Endothelial cell of umbilical vein (primary cell): ENCODE measurements around the gene MAP2K4. TPM values are rescaled to one million over a fixed set of nuclear protein-coding genes. Genes with fewer than 3 reads are reported as not detected.

Experiments used
- BruUV-seq: library from RNA; stranded (reverse); fragments of 400-500 nt; replicated peaks from 2 replicates; lab custom pipeline; 2021; lab: Mats Ljungman, UMichigan
- CTCF ChIA-PET: fragments of 300-600, 350-600 bp; sonication (Branson Sonifier 250); formaldehyde crosslinking; loops from one replicate; lab custom pipeline; 2021; ENCODE audit warnings: antibody characterized with exemption, inconsistent platforms; lab: Charles Lee
- POLR2A ChIA-PET: fragments of 300-600, 350-600 bp; sonication (Branson Sonifier 250); formaldehyde crosslinking; loops from one replicate; lab custom pipeline; 2021; ENCODE audit warnings: antibody characterized with exemption, inconsistent platforms; lab: Charles Lee
- DNase-seq: peaks from one replicate; pipeline ENCODE4 v3.0.0-alpha.2; 2011; ENCODE audit warnings: low read depth, low spot score
- FAIRE-seq: peaks from 2 replicates; lab custom pipeline; 2011; peaks lifted over from hg19 to GRCh38; lab: Jason Lieb, UNC
- H2AFZ ChIP-seq: 2 replicates; pipeline ENCODE4 v1.6.0; 2012; ENCODE audit warnings: low read depth, low read length, control low read depth, inconsistent platforms
- H3K27ac ChIP-seq: 2 replicates; pipeline ENCODE4 v1.5.1; 2011; ENCODE audit warnings: low read depth, mild to moderate bottlenecking, control low read depth, low read length, moderate library complexity; ENCODE audit not compliant: insufficient read depth
- H3K27me3 ChIP-seq, 2 experiments: 2 replicates each; pipeline versions ENCODE4 v1.6.0 to v1.6.1; 2011; ENCODE audit warnings: low read length in 2 of 2, mixed read lengths in 1 of 2; ENCODE audit not compliant: control insufficient read depth in 2 of 2, insufficient read depth in 2 of 2
- H3K36me3 ChIP-seq, 2 experiments: 2 replicates in 1 of 2; 3 replicates in 1 of 2; pipeline ENCODE4 v1.5.1; 2011; ENCODE audit warnings: low read length in 2 of 2, mild to moderate bottlenecking in 1 of 2, moderate library complexity in 1 of 2; ENCODE audit not compliant: control insufficient read depth in 2 of 2, insufficient read depth in 2 of 2; ENCODE audit errors: extremely low read depth in 1 of 2
- H3K4me1 ChIP-seq: 3 replicates; pipeline ENCODE4 v1.5.1; 2011; ENCODE audit warnings: mild to moderate bottlenecking, low read length; ENCODE audit not compliant: control insufficient read depth, insufficient read depth; ENCODE audit errors: extremely low read depth
- H3K4me2 ChIP-seq: 2 replicates; pipeline ENCODE4 v1.6.1; 2011; ENCODE audit warnings: low read length, control low read depth, mixed read lengths; ENCODE audit not compliant: insufficient read depth
- H3K4me3 ChIP-seq, 3 experiments: fragments of 200-600 bp in 1 of 3; sonication (generic), shearing (Covaris generic) in 1 of 3; replicated peaks in 1 of 3; 2 replicates each; pipeline ENCODE4 v1.5.1; 2011 to 2016; ENCODE audit warnings: control low read depth in 3 of 3, low read length in 3 of 3, mild to moderate bottlenecking in 2 of 3, inconsistent platforms in 1 of 3, low read depth in 1 of 3, moderate library complexity in 1 of 3; ENCODE audit not compliant: insufficient read depth in 1 of 3
- H3K79me2 ChIP-seq: 2 replicates; pipeline ENCODE4 v1.6.0; 2012; ENCODE audit warnings: low read length, inconsistent platforms; ENCODE audit not compliant: control insufficient read depth, insufficient read depth
- H3K9ac ChIP-seq: replicated peaks from 2 replicates; pipeline ENCODE3; 2011; ENCODE audit warnings: low read length, control low read depth; ENCODE audit not compliant: insufficient read depth; ENCODE audit errors: extremely low read depth
- H3K9me1 ChIP-seq: replicated peaks from 3 replicates; pipeline ENCODE4 v1.6.0; 2011; ENCODE audit warnings: mild to moderate bottlenecking, low read length; ENCODE audit not compliant: control insufficient read depth, insufficient read depth; ENCODE audit errors: extremely low read depth
- H3K9me3 ChIP-seq: replicated peaks from 2 replicates; pipeline ENCODE4 v1.5.1; 2012; ENCODE audit warnings: low read length, inconsistent platforms; ENCODE audit not compliant: control insufficient read depth, insufficient read depth
- H4K20me1 ChIP-seq: replicated peaks from 2 replicates; pipeline ENCODE3; 2011; ENCODE audit warnings: mild to moderate bottlenecking, low read length; ENCODE audit not compliant: control insufficient read depth, insufficient read depth; ENCODE audit errors: extremely low read depth
- CTCF ChIP-seq, 2 donors: IDR thresholded peaks; 1 replicate in 1 of 2; 2 replicates in 1 of 2; pipeline ENCODE4 v1.5.1; 2011; ENCODE audit warnings: low read length in 2 of 2, mild to moderate bottlenecking in 2 of 2, moderate library complexity in 2 of 2, control low read depth in 1 of 2, inconsistent platforms in 1 of 2, low read depth in 1 of 2; ENCODE audit not compliant: insufficient read depth in 1 of 2; ENCODE audit errors: extremely low read depth in 1 of 2
- EZH2 ChIP-seq: IDR thresholded peaks from 2 replicates; pipeline ENCODE4 v1.6.1; 2012; ENCODE audit warnings: borderline replicate concordance, low read depth, mild to moderate bottlenecking, moderate library complexity, low read length, inconsistent platforms; ENCODE audit not compliant: severe bottlenecking
- FOS ChIP-seq: IDR thresholded peaks from 2 replicates; pipeline ENCODE4 v1.6.1; 2011; ENCODE audit warnings: mild to moderate bottlenecking, low read length, moderate library complexity, borderline replicate concordance; ENCODE audit not compliant: insufficient read depth
- GATA2 ChIP-seq: IDR thresholded peaks from 2 replicates; pipeline ENCODE4 v1.7.0; 2011; ENCODE audit warnings: low read depth, mild to moderate bottlenecking, moderate library complexity, mixed read lengths, low read length; ENCODE audit not compliant: insufficient read length, insufficient read depth
- JUN ChIP-seq: IDR thresholded peaks from 2 replicates; pipeline ENCODE4 v1.6.1; 2011; ENCODE audit warnings: borderline replicate concordance, low read depth; ENCODE audit not compliant: insufficient read length, insufficient read depth
- MAX ChIP-seq: IDR thresholded peaks from 2 replicates; pipeline ENCODE4 v1.6.1; 2011; ENCODE audit not compliant: insufficient read depth, insufficient read length
- MYC ChIP-seq: IDR thresholded peaks from one replicate; pipeline ENCODE4 v1.6.1; 2011; ENCODE audit warnings: mild to moderate bottlenecking, low read depth, low read length
- POLR2A ChIP-seq: IDR thresholded peaks from 2 replicates; pipeline ENCODE4 v1.6.1; 2012; ENCODE audit warnings: low read depth, mild to moderate bottlenecking, control low read depth, low read length
- POLR2AphosphoS5 ChIP-seq: IDR thresholded peaks from 2 replicates; pipeline ENCODE4 v1.6.1; 2012; ENCODE audit warnings: low read depth, mild to moderate bottlenecking, control low read depth, low read length, moderate library complexity; ENCODE audit not compliant: insufficient read depth
- dilution Hi-C: fragments of 300-500 bp; cut with MboI; formaldehyde crosslinking; loops from one replicate; pipeline ENCODE4 v1.15.0; 2019; ENCODE audit warnings: low sequenced_read_pairs; ENCODE audit not compliant: extremely low pct_ligation_motif_present
- intact Hi-C: fragments of 100-400 bp; cut with micrococcal nuclease; formaldehyde crosslinking; loops from one replicate; pipeline ENCODE4 v1.10.0; 2022
- polyA plus RNA-seq, 4 experiments: library from polyadenylated mRNA; depleted of rRNA in 3 of 4; stranded (reverse) in 3 of 4; unstranded in 1 of 4; fragments of >200 nt; gene quantifications; 2 replicates each; pipeline versions ENCODE4 v1.2.1 to v1.2.3, GENCODE V29; 2011 to 2012; ENCODE audit warnings: missing spikeins in 1 of 4
- total RNA-seq: library from RNA; stranded (reverse); gene quantifications from 2 replicates; pipeline ENCODE4 v1.2.3, GENCODE V29; 2021

MAP2K4 gene
- total and polyA plus RNA-seq, 2 donors (not counting 3 experiments of a cell fraction or from before 2014, with no cell fraction given): 8.6 to 17.5 TPM

DNA sequence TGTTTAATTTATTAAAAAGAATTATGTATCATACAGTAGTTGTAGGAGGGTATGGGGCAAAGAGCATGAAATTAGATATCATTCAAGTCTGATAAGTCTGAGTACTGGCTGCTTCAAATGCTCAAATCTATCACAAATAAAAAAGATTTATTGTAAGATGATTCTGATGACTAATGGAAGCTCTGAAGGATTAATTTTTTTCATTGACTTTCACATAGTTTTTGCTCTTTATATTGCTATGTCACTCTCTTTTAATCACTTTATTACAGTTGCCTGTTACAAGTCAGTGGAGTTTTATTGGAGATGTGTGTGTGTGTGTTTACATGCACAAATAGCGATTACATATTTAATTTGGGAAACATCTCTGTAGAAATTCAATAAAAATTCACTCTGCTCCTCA is 15.0 kb downstream of the MAP2K4 start:
- Histone ChIP-seq H3K4me2 (no peak overlapping the region), H3K9ac (no peak overlapping the region), H3K27ac (no peak overlapping the region), H3K9me1 (no peaks in the 10 kb centered on the region), H3K79me2 (peaks cover 33% of the 10 kb centered on the region), H4K20me1 (peaks cover 3% of the 10 kb centered on the region), H3K36me3 (no peaks in the 10 kb centered on the region), H3K4me3 (no peak overlapping the region), H3K9me3 (no peaks in the 10 kb centered on the region), H2AFZ (no peak overlapping the region), H3K27me3 (no peaks in the 10 kb centered on the region), H3K4me1 (no peaks in the 10 kb centered on the region)
- TF ChIP-seq CTCF (IDR thresholded peaks at IDR 0.05; ENCODE audit: extremely low read depth in 1 of 2, insufficient read depth in 1 of 2, low read depth in 1 of 2, low read length in 2 of 2) (no peak), MYC (no peak), POLR2A (no peak), GATA2 (no peak), JUN (no peak), POLR2AphosphoS5 (no peak), EZH2 (no peak), FOS (no peak), MAX (no peak)
- dilution Hi-C loops: no loop called here
- ChIA-PET CTCF (no interaction called here), POLR2A (interaction anchor here (1.2 kb wide), 1 partner anchor 38 kb away, joined by 3 read pairs; the partner anchor contains the start of gene ZNF18)
- no TSS peak for BruUV-seq
- DNase-seq: no peak
- intact Hi-C loops: no loop called here
- FAIRE-seq: no peak
